Renal cortical epithelial cell (primary cell): Measurements from ENCODE around the gene APBB1IP. TPM values are rescaled to one million over a fixed set of nuclear protein-coding genes. Genes with fewer than 3 reads are reported as not detected.
"Not testable (repeated sequence)": the region's sequence is repeated elsewhere in the genome, so short reads cannot be mapped to it uniquely, and the experiment has no call there.

Source experiments
- DNase-seq: peaks from one replicate; pipeline ENCODE4 v3.0.0-alpha.2; 2011; ENCODE audit warnings: low read depth
- total RNA-seq: library from RNA; depleted of rRNA; stranded (reverse); fragments of >200 nt; gene quantifications from 2 replicates; pipeline ENCODE4 v1.2.3, GENCODE V29; 2014

Gene APBB1IP
- total RNA-seq, 1 donor from 2014 or later = 23.8 TPM

GRCh38 chr10:26477501-26477900, 39.4 kb downstream of the APBB1IP start:
- no peak for DNase-seq

DNA sequence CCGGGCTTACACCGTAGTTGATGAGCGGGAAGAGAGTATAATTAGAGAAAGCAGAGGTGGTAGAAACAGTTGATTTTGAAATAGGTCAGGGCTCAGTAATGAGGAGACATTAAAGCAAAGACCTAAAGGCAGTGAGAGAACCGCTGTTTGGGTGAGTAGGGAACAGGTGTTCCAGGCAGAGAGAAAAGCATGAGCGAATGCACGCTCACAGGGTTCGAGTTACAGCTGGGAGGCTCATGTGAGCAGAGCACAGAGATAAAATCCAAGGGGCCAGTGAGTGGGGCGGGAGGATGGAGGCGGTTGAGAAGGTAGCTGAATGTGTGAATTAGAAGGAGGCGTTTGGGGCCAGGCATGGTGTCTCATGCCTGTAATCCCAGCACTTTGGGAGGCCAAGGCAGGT, 39.9 kb downstream of the APBB1IP start:
- no peak for DNase-seq

GRCh38 chr10:26479766-26480492, 41.8 kb downstream of the APBB1IP start:
- no peak for DNase-seq

DNA sequence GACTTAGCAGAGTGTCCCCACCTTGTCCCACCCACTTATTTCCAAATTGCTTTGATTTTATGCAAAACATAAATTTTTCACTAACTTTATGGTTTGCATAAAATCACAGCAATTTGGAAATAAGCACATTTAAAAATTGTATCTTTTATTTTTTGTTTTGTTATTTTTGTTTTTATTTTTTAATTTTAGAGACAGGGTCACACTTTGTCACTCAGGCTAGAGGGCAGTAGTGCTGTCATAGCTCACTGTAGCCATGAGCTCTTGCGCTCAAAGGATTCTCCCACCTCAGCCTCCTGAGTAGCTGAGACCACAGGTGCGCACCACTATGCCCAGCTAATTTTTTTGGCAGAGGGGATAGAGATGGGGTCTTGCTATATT, 43.2 kb downstream of the APBB1IP start:
- no peak for DNase-seq

- no peak for DNase-seq
These were observed 43.9 kb downstream of the APBB1IP start for GRCh38 chr10:26481914-26482550.

DNA sequence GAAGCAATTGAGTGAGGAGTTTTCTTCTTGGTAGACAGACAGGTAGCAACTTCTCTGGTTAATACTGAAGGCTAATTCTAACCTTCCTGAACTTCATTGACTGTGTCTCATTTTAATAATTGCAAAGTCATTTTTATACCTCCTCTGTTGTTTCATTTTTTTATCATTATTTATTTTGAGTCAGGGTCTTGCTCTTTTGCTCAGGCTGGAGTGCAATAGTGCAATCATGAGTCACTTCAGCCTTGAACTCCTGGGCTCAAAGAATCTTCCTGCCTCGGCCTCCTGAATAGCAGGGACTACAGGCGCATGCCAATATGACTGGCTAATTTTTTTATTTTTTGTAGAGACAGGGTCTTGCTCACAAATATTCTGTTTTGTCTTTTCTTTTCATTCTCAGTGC, 45.4 kb downstream of the APBB1IP start:
- peak; percentile 31 for DNase-seq

- DNase-seq = peak; percentile 98
These were observed 47.2 kb downstream of the APBB1IP start for GRCh38 chr10:26485150-26485941.

GRCh38 chr10:26486304-26486703, 48.2 kb downstream of the APBB1IP start:
- peak; percentile 99 for DNase-seq

- peak; percentile 100 for DNase-seq
These were observed 49.1 kb downstream of the APBB1IP start for GRCh38 chr10:26486990-26487850.

- peak; percentile 81 for DNase-seq
These were observed 50.2 kb downstream of the APBB1IP start for GRCh38 chr10:26488344-26488743.

GRCh38 chr10:26489081-26489480, 50.9 kb downstream of the APBB1IP start:
- no peak for DNase-seq

GRCh38 chr10:26490367-26490766, 52.2 kb downstream of the APBB1IP start:
- not testable (repeated sequence) for DNase-seq

DNA sequence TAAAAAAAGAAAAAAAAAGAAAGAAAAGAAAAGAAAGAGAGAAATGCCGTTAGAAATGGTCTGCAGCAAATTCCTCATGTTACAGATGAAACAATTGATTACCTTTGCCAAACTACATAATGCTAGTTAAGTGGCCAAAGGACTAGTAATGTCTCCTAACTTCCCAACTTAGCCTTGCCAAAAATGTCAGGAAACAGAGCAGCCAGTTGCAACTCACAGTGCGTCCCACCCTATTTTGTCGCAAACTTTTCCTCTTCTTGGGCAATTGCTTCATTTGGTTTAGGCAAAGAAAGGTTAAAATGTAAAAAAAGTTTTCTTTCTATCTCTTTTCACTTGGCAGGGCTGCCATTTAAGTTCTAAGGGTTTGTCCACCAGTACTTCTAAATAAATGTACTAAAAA, 53.1 kb downstream of the APBB1IP start:
- DNase-seq = no peak

DNA sequence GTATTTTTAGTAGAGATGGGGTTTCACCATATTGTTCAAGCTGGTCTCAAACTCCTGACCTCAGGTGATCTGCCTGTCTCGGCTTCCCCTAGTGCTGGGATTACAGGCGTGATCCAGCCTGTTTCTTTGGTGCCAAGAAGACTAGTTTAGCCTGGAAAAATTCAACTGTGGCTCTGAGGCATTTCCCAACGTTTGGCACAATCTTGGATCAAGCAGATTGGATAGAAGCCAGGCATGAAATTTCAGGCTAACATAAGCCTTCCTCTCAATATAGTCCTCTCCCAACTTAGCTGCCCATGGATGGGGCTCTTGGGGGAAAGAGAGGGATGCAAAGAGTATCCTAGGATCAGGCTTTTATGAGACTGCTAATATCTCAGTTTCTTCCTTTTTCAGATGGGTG, 53.8 kb downstream of the APBB1IP start:
- peak; percentile 76 for DNase-seq

DNA sequence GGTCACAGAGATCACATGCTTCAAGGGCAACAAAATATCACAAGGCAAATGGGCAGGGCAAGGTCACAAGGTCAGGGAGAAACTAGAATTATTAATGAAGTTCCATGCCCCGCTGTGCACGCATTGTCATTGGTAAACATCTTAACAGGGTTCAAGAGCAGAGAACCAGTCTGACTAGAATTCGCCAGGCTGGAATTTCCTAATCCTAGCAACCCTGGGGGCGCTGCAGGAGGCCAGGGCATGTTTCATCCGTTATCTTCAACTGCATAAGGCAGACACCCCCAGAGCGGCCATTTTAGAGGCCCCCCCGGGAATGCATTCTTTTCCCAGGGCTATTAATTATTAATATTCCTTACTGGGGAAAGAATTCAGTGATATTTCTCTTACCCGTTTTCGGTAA, 54.6 kb downstream of the APBB1IP start:
- not testable (repeated sequence) for DNase-seq

GRCh38 chr10:26494018-26494417, 55.9 kb downstream of the APBB1IP start:
- DNase-seq = peak; percentile 85

GRCh38 chr10:26499426-26499825, 61.3 kb downstream of the APBB1IP start:
- no peak for DNase-seq

GRCh38 chr10:26502986-26503385, 64.8 kb downstream of the APBB1IP start:
- no peak for DNase-seq

DNA sequence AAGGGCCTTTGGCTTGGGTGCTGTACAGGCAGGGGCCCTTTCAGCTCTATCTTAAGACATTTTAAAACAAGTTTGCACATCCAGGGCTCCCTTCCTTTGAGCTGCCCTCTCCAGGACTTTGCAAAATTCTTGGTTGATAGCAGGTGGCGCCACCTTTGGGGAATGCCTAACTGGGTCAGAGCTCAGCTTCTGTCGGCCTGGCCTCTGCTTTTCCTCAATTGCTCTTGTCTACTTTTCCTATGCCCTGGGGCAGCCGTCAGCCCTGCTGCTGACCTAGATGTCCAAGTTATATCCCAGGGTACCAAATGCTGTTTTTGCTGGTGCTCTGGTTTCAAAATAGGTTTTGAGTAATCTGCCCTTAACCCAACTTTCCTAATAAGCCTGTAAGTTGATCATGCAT, 65.8 kb downstream of the APBB1IP start:
- DNase-seq = no peak

DNA sequence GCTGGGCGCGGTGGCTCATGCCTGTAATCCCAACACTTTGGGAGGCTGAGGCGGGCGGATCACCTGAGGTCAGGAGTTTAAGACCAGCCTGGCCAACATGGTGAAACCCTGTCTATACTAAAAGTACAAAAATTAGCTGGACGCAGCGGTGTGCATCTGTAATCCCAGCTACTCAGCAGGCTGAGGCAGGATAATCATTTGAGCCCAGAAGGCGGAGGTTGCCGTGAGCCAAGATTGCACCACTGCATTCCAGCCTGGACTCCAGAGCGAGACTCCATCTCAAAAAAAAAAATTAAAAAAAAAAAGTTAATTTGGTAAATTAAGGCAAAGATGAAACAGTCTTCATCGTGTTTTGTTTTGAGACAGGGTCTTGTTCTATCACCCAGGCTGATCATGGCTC, 66.3 kb downstream of the APBB1IP start:
- not testable (repeated sequence) for DNase-seq

GRCh38 chr10:26505491-26505890, 67.3 kb downstream of the APBB1IP start:
- DNase-seq = no peak

- DNase-seq = no peak
These were observed 68.6 kb downstream of the APBB1IP start for GRCh38 chr10:26506736-26507135.
